ENCODE results near the gene NCKAP5. TPM values are rescaled to one million over a fixed set of nuclear protein-coding genes. Genes with fewer than 3 reads are reported as not detected.
A peak's percentile ranks its signal among the peaks of the same experiment; 100 is the strongest.

The NCKAP5 gene
- total RNA-seq, 4 donors from 2014 or later, result 0.55 to 6.6 (median 3.3) TPM; not detected in 1

DNA sequence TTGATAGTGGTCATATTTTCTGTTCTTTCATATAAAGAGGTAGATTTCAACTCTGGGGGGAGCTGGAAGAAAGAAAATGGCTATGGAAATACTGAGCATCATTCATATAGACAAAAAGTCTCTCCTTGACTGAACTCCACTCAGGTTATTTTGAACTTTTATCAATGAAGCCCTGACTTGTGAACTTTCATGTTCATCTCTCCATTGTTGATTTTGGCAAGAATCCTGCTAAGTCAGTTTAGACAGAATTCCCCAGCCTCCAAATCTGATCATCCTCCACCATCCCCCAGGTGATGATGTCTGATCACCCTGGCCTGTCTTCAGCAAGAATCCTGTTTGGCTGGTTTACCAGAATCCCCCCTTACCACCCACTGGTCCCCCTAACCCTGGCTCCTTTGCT lies 395.0 kb downstream of the NCKAP5 start:
- H3K9me3 ChIP-seq, result no peaks in the 10 kb centered on the region
- intact Hi-C loops (cut with DNase I; ENCODE audit: low total_unique reads), result no loop called here
- H3K27ac ChIP-seq, result no peak overlapping the region
- no peak for DNase-seq
- H3K36me3 ChIP-seq, result no peaks in the 10 kb centered on the region
- no peaks in the 10 kb centered on the region for H3K27me3 ChIP-seq
- H3K4me1 ChIP-seq, result no peaks in the 10 kb centered on the region
- no peak overlapping the region for H3K4me3 ChIP-seq
- TF ChIP-seq, protein P1, sequence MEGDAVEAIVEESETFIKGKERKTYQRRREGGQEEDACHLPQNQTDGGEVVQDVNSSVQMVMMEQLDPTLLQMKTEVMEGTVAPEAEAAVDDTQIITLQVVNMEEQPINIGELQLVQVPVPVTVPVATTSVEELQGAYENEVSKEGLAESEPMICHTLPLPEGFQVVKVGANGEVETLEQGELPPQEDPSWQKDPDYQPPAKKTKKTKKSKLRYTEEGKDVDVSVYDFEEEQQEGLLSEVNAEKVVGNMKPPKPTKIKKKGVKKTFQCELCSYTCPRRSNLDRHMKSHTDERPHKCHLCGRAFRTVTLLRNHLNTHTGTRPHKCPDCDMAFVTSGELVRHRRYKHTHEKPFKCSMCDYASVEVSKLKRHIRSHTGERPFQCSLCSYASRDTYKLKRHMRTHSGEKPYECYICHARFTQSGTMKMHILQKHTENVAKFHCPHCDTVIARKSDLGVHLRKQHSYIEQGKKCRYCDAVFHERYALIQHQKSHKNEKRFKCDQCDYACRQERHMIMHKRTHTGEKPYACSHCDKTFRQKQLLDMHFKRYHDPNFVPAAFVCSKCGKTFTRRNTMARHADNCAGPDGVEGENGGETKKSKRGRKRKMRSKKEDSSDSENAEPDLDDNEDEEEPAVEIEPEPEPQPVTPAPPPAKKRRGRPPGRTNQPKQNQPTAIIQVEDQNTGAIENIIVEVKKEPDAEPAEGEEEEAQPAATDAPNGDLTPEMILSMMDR (IDR thresholded peaks at IDR 0.05), result no peak
- TF ChIP-seq POLR2A (IDR thresholded peaks at IDR 0.05), result no peak

DNA sequence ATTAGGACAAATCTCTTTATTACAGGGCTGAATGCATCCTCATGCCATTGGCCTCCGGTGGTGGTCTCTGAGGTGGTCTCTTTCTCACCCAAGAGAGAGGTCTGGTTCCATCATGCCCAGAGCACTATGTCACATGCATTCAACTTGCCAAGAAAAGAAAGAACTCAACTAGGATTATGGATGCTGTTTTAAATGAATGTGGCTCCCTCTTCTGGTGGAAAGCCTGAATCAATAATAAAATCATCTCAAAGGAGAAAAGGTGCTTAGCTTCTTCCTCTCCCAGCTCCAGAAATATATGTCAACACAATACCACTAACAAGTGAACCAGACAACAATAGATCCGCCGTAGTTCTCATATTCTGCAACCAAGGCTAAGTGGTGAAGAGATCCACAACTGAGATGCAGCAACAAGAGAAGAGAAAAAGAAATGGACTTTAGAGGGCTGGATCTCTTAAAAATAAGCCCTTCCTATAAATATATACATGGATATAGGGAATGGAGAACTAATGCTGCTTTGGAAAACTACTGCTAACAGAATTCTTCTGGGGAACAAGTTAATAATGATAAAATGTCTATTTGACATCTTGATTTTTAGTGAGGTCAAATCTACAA lies 396.8 kb downstream of the NCKAP5 start:
- Histone ChIP-seq H3K36me3 (no peaks in the 10 kb centered on the region), H3K4me1 (no peaks in the 10 kb centered on the region), H3K9me3 (no peaks in the 10 kb centered on the region), H3K27me3 (no peaks in the 10 kb centered on the region), H3K27ac (no peak overlapping the region), H3K4me3 (no peak overlapping the region)
- no peak for DNase-seq
- intact Hi-C loops (cut with DNase I; ENCODE audit: low total_unique reads), result no loop called here
- TF ChIP-seq, protein P1 (IDR thresholded peaks at IDR 0.05), result peak; percentile 16 to 42 (median 32)
- TF ChIP-seq POLR2A (IDR thresholded peaks at IDR 0.05), result no peak

DNA sequence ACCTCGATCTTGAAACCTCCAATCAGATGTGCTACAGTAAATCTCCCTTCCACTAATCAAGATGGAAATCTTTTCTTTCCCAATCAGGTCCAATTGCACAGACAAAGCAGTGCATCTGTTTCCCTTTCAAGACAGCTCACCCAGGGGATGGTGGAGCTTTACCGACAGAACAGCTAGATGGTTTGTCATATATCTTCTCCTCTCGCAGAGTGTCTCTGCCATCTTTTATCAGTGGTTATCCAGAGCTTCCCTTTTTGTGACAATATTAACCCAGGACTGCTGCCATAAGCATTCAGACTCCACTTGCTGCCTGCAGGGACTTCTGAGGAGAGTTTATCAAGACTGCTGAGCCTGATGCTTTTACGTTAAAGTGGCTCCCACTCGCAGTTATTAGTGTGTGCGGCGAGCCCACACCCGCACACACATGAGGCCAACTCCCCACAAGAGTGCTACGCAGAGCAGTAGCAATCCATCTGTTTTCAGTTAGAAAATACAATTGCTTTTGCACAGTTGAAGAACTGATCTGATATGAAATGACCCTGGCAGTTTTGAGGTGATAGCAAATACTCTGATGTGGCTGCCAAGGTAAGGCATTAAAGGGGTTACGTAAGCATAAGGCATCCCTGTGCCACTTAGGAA lies 398.9 kb downstream of the NCKAP5 start:
- Histone ChIP-seq H3K27me3 (no peaks in the 10 kb centered on the region), H3K36me3 (no peaks in the 10 kb centered on the region), H3K4me3 (no peak overlapping the region), H3K27ac (no peak overlapping the region), H3K4me1 (no peaks in the 10 kb centered on the region), H3K9me3 (no peaks in the 10 kb centered on the region)
- TF ChIP-seq, protein P1 (IDR thresholded peaks at IDR 0.05), result no peak
- TF ChIP-seq POLR2A (IDR thresholded peaks at IDR 0.05), result no peak
- intact Hi-C loops (cut with DNase I; ENCODE audit: low total_unique reads), result no loop called here
- DNase-seq, result no peak

DNA sequence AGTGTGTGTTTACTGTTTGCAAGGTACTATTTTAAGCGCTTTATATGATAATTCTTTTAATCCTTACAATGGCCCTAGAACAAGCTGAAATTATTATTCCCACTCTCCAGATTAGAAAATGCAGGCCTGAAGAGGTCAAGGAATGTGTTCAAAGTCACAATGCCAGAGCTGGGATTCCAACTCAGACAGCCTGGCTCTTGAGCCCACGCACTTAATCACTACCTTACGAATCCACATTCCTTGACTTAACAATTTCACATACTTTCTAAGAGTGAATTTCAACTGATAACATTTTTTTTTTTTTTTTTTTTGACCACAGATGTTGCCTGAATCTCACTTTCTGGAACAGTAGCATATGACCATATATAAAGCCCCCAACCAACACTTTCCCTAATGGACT lies 400.3 kb downstream of the NCKAP5 start:
- no peaks in the 10 kb centered on the region for H3K27me3 ChIP-seq
- H3K4me1 ChIP-seq, result no peaks in the 10 kb centered on the region
- no peak for DNase-seq
- intact Hi-C loops (cut with DNase I; ENCODE audit: low total_unique reads), result no loop called here
- H3K4me3 ChIP-seq, result no peak overlapping the region
- H3K9me3 ChIP-seq, result no peaks in the 10 kb centered on the region
- H3K36me3 ChIP-seq, result no peaks in the 10 kb centered on the region
- TF ChIP-seq POLR2A (IDR thresholded peaks at IDR 0.05), result no peak
- TF ChIP-seq, protein P1 (IDR thresholded peaks at IDR 0.05), result no peak
- no peak overlapping the region for H3K27ac ChIP-seq

DNA sequence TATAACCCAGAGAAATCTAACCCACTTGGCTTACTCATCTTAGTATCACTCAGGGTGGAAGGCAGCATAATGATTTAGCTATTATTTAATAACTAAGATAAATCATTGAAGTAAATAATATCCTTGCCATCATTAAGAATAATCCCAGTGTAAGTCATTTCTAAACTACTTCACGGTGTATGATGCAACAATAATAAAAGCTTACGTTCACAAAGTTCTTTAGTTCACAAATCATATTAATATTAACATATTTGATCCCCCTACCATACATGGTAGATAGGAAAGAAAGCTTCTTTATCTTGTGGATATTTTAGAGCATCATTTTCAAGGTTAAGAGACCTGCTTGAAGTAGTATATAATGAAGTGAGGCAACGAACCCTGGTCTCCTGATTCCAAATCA lies 401.0 kb downstream of the NCKAP5 start:
- H3K27me3 ChIP-seq, result no peaks in the 10 kb centered on the region
- no peak overlapping the region for H3K27ac ChIP-seq
- TF ChIP-seq POLR2A (IDR thresholded peaks at IDR 0.05), result no peak
- TF ChIP-seq, protein P1 (IDR thresholded peaks at IDR 0.05), result no peak
- H3K4me1 ChIP-seq, result no peaks in the 10 kb centered on the region
- intact Hi-C loops (cut with DNase I; ENCODE audit: low total_unique reads), result no loop called here
- no peak overlapping the region for H3K4me3 ChIP-seq
- H3K36me3 ChIP-seq, result no peaks in the 10 kb centered on the region
- no peaks in the 10 kb centered on the region for H3K9me3 ChIP-seq
- no peak for DNase-seq
